GM21515 (cell line): ENCODE data around the gene KLHL42.

Experiments used
- ATAC-seq: cut with Tn5 transposase; IDR thresholded peaks from one replicate; pipeline ENCODE4 v1.9.1; 2021; ENCODE audit not compliant: unreplicated experiment

The KLHL42 gene

DNA sequence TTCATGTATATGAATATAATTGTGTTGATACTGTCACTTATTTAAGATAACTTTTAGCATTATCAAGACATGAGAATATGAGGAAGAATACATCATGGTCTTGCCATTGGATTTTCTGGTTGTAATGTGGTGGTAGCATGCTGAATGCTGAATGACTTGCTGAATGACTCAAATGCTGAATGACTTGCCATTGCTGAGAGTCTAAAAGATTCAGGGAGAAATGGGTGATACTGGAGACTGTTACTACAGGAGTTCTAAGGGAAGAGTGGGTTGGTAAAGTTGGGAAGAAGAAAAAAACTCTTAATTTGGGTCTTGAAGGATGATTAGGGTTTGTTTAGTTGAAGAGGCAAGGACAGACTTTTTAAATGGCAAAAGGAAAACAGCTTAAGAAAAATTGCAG, 72.1 kb downstream of the KLHL42 start:
- no peak for ATAC-seq
